K562 (cell line): ENCODE measurements around the gene LILRB3. TPM values are rescaled to one million over a fixed set of nuclear protein-coding genes. Genes with fewer than 3 reads are reported as not detected.

Experiments
- ATAC-seq: fragments of 200-7000 bp; cut with Tn5 transposase; 3 replicates; pipeline ENCODE4 v1.9.1; 2020; ENCODE audit warnings: moderate library complexity
- BruUV-seq: library from RNA; stranded (reverse); fragments of 400-500 nt; replicated peaks from 2 replicates; lab custom pipeline; 2021; lab: Mats Ljungman, UMichigan
- CTCF ChIA-PET: fragments of 300-600 bp; formaldehyde crosslinking; extraction: SDS; loops from one replicate; lab custom pipeline; 2021; ENCODE audit warnings: low intra/inter-chr PET ratio; lab: Yijun Ruan, JAX
- POLR2A ChIA-PET: fragments of 300-600, 350-650 bp; sonication (Branson Sonifier 250); formaldehyde crosslinking; extraction: SDS; loops from one replicate; lab custom pipeline; 2021; ENCODE audit warnings: antibody characterized with exemption, inconsistent platforms; lab: Yijun Ruan, JAX
- DNase-seq, 4 experiments: peaks; one replicate each; pipeline versions ENCODE4 v3.0.0 to v3.0.0-alpha.2; 2011 to 2018; ENCODE audit warnings: low spot score in 3 of 4, mixed read lengths in 3 of 4; ENCODE audit errors: extremely low read depth in 1 of 4
- FAIRE-seq: peaks from 2 replicates; lab custom pipeline; 2011; peaks lifted over from hg19 to GRCh38; lab: Jason Lieb, UNC
- H2AFZ ChIP-seq: 2 replicates; pipeline ENCODE4 v1.6.0; 2011; ENCODE audit warnings: low read depth, low read length, control low read depth, inconsistent platforms
- H3K27ac ChIP-seq: fragments of 200-600 bp; 3 replicates; pipeline ENCODE4 v1.8.0; 2011; ENCODE audit warnings: low read depth, mild to moderate bottlenecking, control low read depth, inconsistent platforms, low read length, moderate library complexity, mixed read lengths; ENCODE audit errors: extremely low read depth
- H3K27me3 ChIP-seq, 2 experiments: fragments of 300-600 bp in 1 of 2; 2 replicates in 1 of 2; 3 replicates in 1 of 2; pipeline versions ENCODE4 v1.6.0 to v1.8.0; 2011; ENCODE audit warnings: inconsistent platforms in 2 of 2, low read length in 2 of 2, mild to moderate bottlenecking in 1 of 2, mixed read lengths in 1 of 2, moderate library complexity in 1 of 2; ENCODE audit not compliant: control insufficient read depth in 2 of 2, insufficient read depth in 2 of 2
- H3K36me3 ChIP-seq: fragments of 300-600 bp; 3 replicates; pipeline ENCODE4 v1.8.0; 2011; ENCODE audit warnings: mild to moderate bottlenecking, low read length, inconsistent platforms; ENCODE audit not compliant: control insufficient read depth, insufficient read depth
- H3K4me1 ChIP-seq, 2 experiments: fragments of 200-600 bp in 1 of 2; replicated peaks in 1 of 2; 2 replicates in 1 of 2; 3 replicates in 1 of 2; pipeline versions ENCODE4 v1.5.1 to v1.8.0; 2011; ENCODE audit warnings: inconsistent platforms in 2 of 2, low read length in 2 of 2, mild to moderate bottlenecking in 1 of 2, mixed read lengths in 1 of 2, moderate library complexity in 1 of 2; ENCODE audit not compliant: control insufficient read depth in 2 of 2, insufficient read depth in 2 of 2
- H3K4me2 ChIP-seq: 2 replicates; pipeline ENCODE4 v1.6.1; 2011; ENCODE audit warnings: low read length, control low read depth, inconsistent platforms, mixed read lengths; ENCODE audit not compliant: insufficient read depth
- H3K4me3 ChIP-seq: fragments of 200-600 bp; sonication (generic), shearing (Covaris generic); 2 replicates; pipeline ENCODE4 v1.5.1; 2016; ENCODE audit warnings: control low read depth, inconsistent platforms
- H3K79me2 ChIP-seq: fragments of 200-600 bp; 3 replicates; pipeline ENCODE4 v1.8.0; 2011; ENCODE audit warnings: low read length, inconsistent platforms; ENCODE audit not compliant: control insufficient read depth, insufficient read depth
- H3K9ac ChIP-seq, 2 experiments: 2 replicates each; pipeline versions ENCODE4 v1.6.0 to v1.6.1; 2011; ENCODE audit warnings: low read depth in 2 of 2, low read length in 2 of 2, control low read depth in 1 of 2, inconsistent platforms in 1 of 2, mild to moderate bottlenecking in 1 of 2, mixed read lengths in 1 of 2; ENCODE audit not compliant: insufficient read depth in 1 of 2
- H3K9me1 ChIP-seq: one replicate; pipeline ENCODE4 v1.6.0; 2011; ENCODE audit warnings: inconsistent platforms, mild to moderate bottlenecking, low read length, moderate library complexity; ENCODE audit not compliant: control insufficient read depth, insufficient read depth
- H3K9me3 ChIP-seq: replicated peaks from 2 replicates; pipeline ENCODE4 v1.5.1; 2011; ENCODE audit warnings: low read depth, low read length, inconsistent platforms; ENCODE audit not compliant: control insufficient read depth, insufficient read depth
- H4K20me1 ChIP-seq: replicated peaks from 2 replicates; pipeline ENCODE4 v1.6.1; 2011; ENCODE audit warnings: low read length, inconsistent platforms, mixed read lengths; ENCODE audit not compliant: control insufficient read depth, insufficient read depth
- ATF6 ChIP-seq: sonication (generic); formaldehyde crosslinking; IDR thresholded peaks from 2 replicates; pipeline ENCODE4 v1.4.0; 2020; ENCODE audit warnings: mild to moderate bottlenecking, missing genetic modification reagents
- CAMTA2 ChIP-seq: fragments of 250-450 bp; sonication (Bioruptor Pico); conservative IDR thresholded peaks from 2 replicates; pipeline ENCODE4 v1.5.1; 2022
- DLX4 ChIP-seq: fragments of 250-450 bp; sonication (Bioruptor Pico); IDR thresholded peaks from 2 replicates; pipeline ENCODE4 v1.6.1; 2021; ENCODE audit warnings: mild to moderate bottlenecking
- ELK3 ChIP-seq: fragments of 450-650 bp; formaldehyde crosslinking; IDR thresholded peaks from 2 replicates; pipeline ENCODE4 v1.4.0; 2020; ENCODE audit warnings: mild to moderate bottlenecking
- EP300 ChIP-seq: IDR thresholded peaks from 2 replicates; pipeline ENCODE4 v1.6.1; 2012; ENCODE audit warnings: low read length, improper control_type of control experiment
- EWSR1 ChIP-seq: fragments of 450-650 bp; IDR thresholded peaks from 2 replicates; pipeline ENCODE4 v1.6.1; 2018; ENCODE audit warnings: borderline replicate concordance, mild to moderate bottlenecking, low read depth, moderate library complexity; ENCODE audit not compliant: partially characterized antibody
- FOXA1 ChIP-seq: fragments of 450-650 bp; IDR thresholded peaks from 2 replicates; pipeline ENCODE4 v1.6.1; 2016; ENCODE audit warnings: mild to moderate bottlenecking, borderline replicate concordance
- HBP1 ChIP-seq: fragments of 450-650 bp; formaldehyde crosslinking; IDR thresholded peaks from 2 replicates; pipeline ENCODE4 v1.4.0; 2022; ENCODE audit warnings: missing genetic modification characterization
- HDGF ChIP-seq: fragments of 450-650 bp; IDR thresholded peaks from 2 replicates; pipeline ENCODE4 v1.6.1; 2016
- JUND ChIP-seq, 2 experiments: IDR thresholded peaks; 2 replicates in 1 of 2; 3 replicates in 1 of 2; pipeline ENCODE4 v1.6.1; 2011; ENCODE audit warnings: borderline replicate concordance in 2 of 2, low read depth in 2 of 2, low read length in 2 of 2, improper control_type of control experiment in 1 of 2, missing biosample characterization in 1 of 2, missing genetic modification characterization in 1 of 2, missing genetic modification reagents in 1 of 2
- MTA3 ChIP-seq: fragments of 450-650 bp; formaldehyde crosslinking; IDR thresholded peaks from 2 replicates; pipeline ENCODE4 v1.6.1; 2017; ENCODE audit warnings: mild to moderate bottlenecking, borderline replicate concordance
- RBM17 ChIP-seq: fragments of 200-400 bp; formaldehyde crosslinking; IDR thresholded peaks from 2 replicates; pipeline ENCODE4 v1.6.1; 2017; ENCODE audit warnings: low read depth, mild to moderate bottlenecking, low read length, borderline replicate concordance
- THRAP3 ChIP-seq: fragments of 450-650 bp; IDR thresholded peaks from 2 replicates; pipeline ENCODE4 v1.6.1; 2016; ENCODE audit warnings: mild to moderate bottlenecking, inconsistent platforms, borderline replicate concordance
- ZNF239 ChIP-seq: fragments of 250-450 bp; sonication (Bioruptor Pico); IDR thresholded peaks from 2 replicates; pipeline ENCODE4 v1.4.0; 2020; ENCODE audit warnings: mild to moderate bottlenecking
- ZNF717 ChIP-seq: fragments of 250-450 bp; sonication (Bioruptor Pico); IDR thresholded peaks from 2 replicates; pipeline ENCODE4 v1.5.0; 2021
- WGBS: fragments of 100-300 bp; shearing (Covaris generic); methylation state at CpG from one replicate; pipeline ENCODE4 v1.1.6; 2016; ENCODE audit warnings: low coverage, mixed read lengths; ENCODE audit not compliant: insufficient coverage; ENCODE audit errors: missing lambda C conversion rate; 5-methylcytosine and 5-hydroxymethylcytosine counted together
- in situ Hi-C: fragments of 300-500 bp; cut with MboI; formaldehyde crosslinking; loops from 4 replicates; pipeline ENCODE4 v1.15.0; 2018; ENCODE audit warnings: inconsistent platforms, mixed read lengths
- intact Hi-C: fragments of 100-400 bp; cut with micrococcal nuclease; formaldehyde crosslinking; loops from 2 replicates; pipeline ENCODE4 v1.14.2; 2022
- polyA plus RNA-seq, 8 experiments: library from polyadenylated mRNA; depleted of rRNA in 4 of 8; stranded (reverse) in 5 of 8; unstranded in 3 of 8; fragments of >200 nt; fragmentation: Nextera tagmentation in 2 of 8; fragmentation: Illumina TruSeq in 1 of 8; extraction: Ambion mirVana in 2 of 8; extraction: Trizol in 1 of 8; gene quantifications; 2 replicates each; pipeline versions ENCODE4 v1.2.1 to v1.2.3, GENCODE V29; 2011 to 2014; ENCODE audit warnings: inconsistent platforms in 1 of 8, missing spikeins in 1 of 8
- total RNA-seq, 7 experiments: library from RNA; depleted of rRNA in 6 of 7; stranded (reverse); fragments of >200 nt in 6 of 7; fragmentation: Illumina TruSeq in 2 of 7; extraction: Trizol in 2 of 7; gene quantifications; 2 replicates each; pipeline versions ENCODE4 v1.2.1 to v1.2.3, GENCODE V29; 2011 to 2021; ENCODE audit warnings: low replicate concordance in 1 of 7

LILRB3 gene
- total and polyA plus RNA-seq, 9 of the 15 experiments (the other 6 are each of a cell fraction or from before 2014, with no cell fraction given), result 0.01 to 0.09 TPM; not detected in 7

DNA sequence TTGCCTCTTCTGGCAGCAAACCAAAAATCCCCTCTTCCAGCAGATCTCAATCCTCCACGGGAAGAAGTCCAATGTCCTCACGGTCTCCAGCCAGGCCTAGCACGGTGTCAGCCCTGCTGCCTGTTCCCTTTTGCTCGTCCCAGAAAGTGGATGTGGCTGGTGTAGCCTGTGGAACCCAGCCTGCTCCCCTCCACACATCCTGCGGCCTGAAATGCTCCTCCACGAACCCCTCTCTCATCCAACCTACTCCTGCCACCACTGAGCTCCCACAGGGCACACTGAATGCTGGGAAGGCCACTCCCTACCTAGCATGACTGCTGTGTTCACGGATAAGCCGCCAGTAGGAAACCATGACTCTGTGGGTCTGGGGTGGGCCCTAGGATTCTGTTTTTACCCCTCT, 36.5 kb downstream of the LILRB3 start:
- in situ Hi-C loops, result no loop called here
- TF ChIP-seq ZNF239 (no peak), ZNF717 (CRISPR knock-in tag) (no peak), HBP1 (no peak), RBM17 (no peak), DLX4 (CRISPR knock-in tag) (no peak), FOXA1 (no peak), ELK3 (CRISPR knock-in tag) (no peak), CAMTA2 (CRISPR knock-in tag) (no peak), JUND (IDR thresholded peaks at IDR 0.05; ENCODE audit: borderline replicate concordance, low read depth, low read length) (no peak), JUND (tag; IDR thresholded peaks at IDR 0.05; ENCODE audit: borderline replicate concordance, low read depth, low read length) (no peak), ATF6 (no peak), EP300 (no peak), HDGF (no peak), EWSR1 (no peak), MTA3 (no peak), THRAP3 (no peak)

More for the DNA sequence above, 36.5 kb downstream of the LILRB3 start:
- H3K4me3 ChIP-seq, result no peak overlapping the region
- no peaks in the 10 kb centered on the region for H3K27me3 ChIP-seq
- H3K9me1 ChIP-seq, result peaks cover 5% of the 10 kb centered on the region
- no TSS peak for BruUV-seq
- WGBS, result 83% methylated on average over 8 of the region's 8 CpGs
- H3K27ac ChIP-seq, result peak overlapping the region; percentile 100; the same call in 2 of the 3 replicates
- intact Hi-C loops, result loop anchor here (5.0 kb wide), 1 partner anchor 46 kb away; no protein-coding TSS in a partner anchor
- no peak for ATAC-seq
- peaks cover 43% of the 10 kb centered on the region for H3K36me3 ChIP-seq
- no peaks in the 10 kb centered on the region for H4K20me1 ChIP-seq
- no peak for FAIRE-seq
- CTCF ChIA-PET, result no interaction called here
- no peak overlapping the region for H2AFZ ChIP-seq
- DNase-seq, result no peak
- no peaks in the 10 kb centered on the region for H3K9me3 ChIP-seq
- peaks cover 40% of the 10 kb centered on the region for H3K79me2 ChIP-seq
- POLR2A ChIA-PET, result interaction anchor here (0.8 to 2.0 kb wide), 2 partner anchors 14 to 24 kb away, joined by 3 to 8 read pairs; partner anchors contain the start of gene RPS9
- peak overlapping the region; percentile 84 to 99; a peak in 3 of 4 replicates for H3K9ac ChIP-seq
- H3K4me1 ChIP-seq, result peaks cover 19 to 42% of the 10 kb centered on the region in 2 experiments
- no peak overlapping the region for H3K4me2 ChIP-seq
